HepG2 (cell line): ENCODE results near the gene PHKA2. TPM values are rescaled to one million over a fixed set of nuclear protein-coding genes. Genes with fewer than 3 reads are reported as not detected.

Source experiments
- ATAC-seq: fragments of 200-7000 bp; cut with Tn5 transposase; 3 replicates; pipeline ENCODE4 v1.9.1; 2020; ENCODE audit warnings: mild to moderate bottlenecking, moderate library complexity
- BruUV-seq: library from RNA; stranded (reverse); fragments of 400-500 nt; replicated peaks from 2 replicates; lab custom pipeline; 2021; lab: Mats Ljungman, UMichigan
- CTCF ChIA-PET: fragments of 300-600 bp; formaldehyde crosslinking; extraction: SDS; loops from one replicate; lab custom pipeline; 2021; ENCODE audit warnings: low total read pairs, inconsistent platforms, low intra/inter-chr PET ratio; lab: Yijun Ruan, JAX
- POLR2A ChIA-PET: fragments of 350-600 bp; sonication (Branson Sonifier 250); formaldehyde crosslinking; loops from one replicate; lab custom pipeline; 2020; ENCODE audit warnings: antibody characterized with exemption, inconsistent platforms; lab: Yijun Ruan, JAX
- DNase-seq: peaks from one replicate; pipeline ENCODE4 v3.0.0-alpha.2; 2015; ENCODE audit warnings: low spot score
- FAIRE-seq: peaks from 3 replicates; lab custom pipeline; 2011; peaks lifted over from hg19 to GRCh38; lab: Jason Lieb, UNC
- H2AFZ ChIP-seq: one replicate; pipeline ENCODE4 v1.6.1; 2011; ENCODE audit warnings: low read length, inconsistent platforms
- H3K27ac ChIP-seq: fragments of 300-600 bp; 3 replicates; pipeline ENCODE4 v1.8.0; 2011; ENCODE audit warnings: mixed run types, mild to moderate bottlenecking, mixed read lengths, low read length, inconsistent platforms; ENCODE audit not compliant: insufficient read depth; ENCODE audit errors: extremely low read length
- H3K27me3 ChIP-seq, 2 experiments: fragments of 200-600 bp in 1 of 2; 2 replicates in 1 of 2; 3 replicates in 1 of 2; pipeline versions ENCODE4 v1.6.0 to v1.8.0; 2011; ENCODE audit warnings: low read length in 2 of 2, mild to moderate bottlenecking in 2 of 2, moderate library complexity in 2 of 2, inconsistent platforms in 1 of 2; ENCODE audit not compliant: insufficient read depth in 2 of 2, control insufficient read depth in 1 of 2
- H3K36me3 ChIP-seq, 2 experiments: fragments of 200-600 bp in 1 of 2; replicated peaks in 1 of 2; 2 replicates in 1 of 2; 3 replicates in 1 of 2; pipeline versions ENCODE4 v1.5.1 to v1.8.0; 2011; ENCODE audit warnings: low read length in 2 of 2, inconsistent platforms in 1 of 2; ENCODE audit not compliant: insufficient read depth in 2 of 2, control insufficient read depth in 1 of 2
- H3K4me1 ChIP-seq: 2 replicates; pipeline ENCODE4 v1.5.1; 2012; ENCODE audit warnings: low read length, inconsistent platforms; ENCODE audit not compliant: insufficient read depth
- H3K4me2 ChIP-seq: 2 replicates; pipeline ENCODE4 v1.6.0; 2011; ENCODE audit warnings: low read depth, low read length, inconsistent platforms
- H3K4me3 ChIP-seq, 3 experiments: fragments of 200-600 bp in 1 of 3; sonication (generic), shearing (Covaris generic) in 1 of 3; replicated peaks in 1 of 3; 2 replicates each; pipeline ENCODE4 v1.5.1; 2011 to 2016; ENCODE audit warnings: low read length in 3 of 3, inconsistent platforms in 2 of 3, low read depth in 2 of 3, mild to moderate bottlenecking in 2 of 3, control low read depth in 1 of 3, mixed read lengths in 1 of 3; ENCODE audit not compliant: insufficient read depth in 1 of 3
- H3K79me2 ChIP-seq: one replicate; pipeline ENCODE4 v1.6.1; 2011; ENCODE audit warnings: low read length, inconsistent platforms; ENCODE audit not compliant: insufficient read depth
- H3K9ac ChIP-seq: 2 replicates; pipeline ENCODE4 v1.6.0; 2011; ENCODE audit warnings: mild to moderate bottlenecking, low read depth, low read length, inconsistent platforms; ENCODE audit not compliant: insufficient read depth
- H3K9me3 ChIP-seq: 2 replicates; pipeline ENCODE4 v1.5.1; 2012; ENCODE audit warnings: mild to moderate bottlenecking, low read length
- H4K20me1 ChIP-seq: 2 replicates; pipeline ENCODE4 v1.6.0; 2011; ENCODE audit warnings: inconsistent platforms, mild to moderate bottlenecking, low read length, moderate library complexity; ENCODE audit not compliant: insufficient read depth
- CBFB ChIP-seq: sonication (generic); formaldehyde crosslinking; IDR thresholded peaks from 2 replicates; pipeline ENCODE4 v1.4.0; 2020; ENCODE audit warnings: missing genetic modification reagents
- DBP ChIP-seq: sonication (generic); formaldehyde crosslinking; IDR thresholded peaks from 2 replicates; pipeline ENCODE4 v1.4.0; 2020; ENCODE audit warnings: missing genetic modification reagents; ENCODE audit errors: not compliant biosample characterization
- DZIP1 ChIP-seq: sonication (generic); formaldehyde crosslinking; IDR thresholded peaks from 2 replicates; pipeline ENCODE4 v1.5.0; 2020; ENCODE audit warnings: mild to moderate bottlenecking, missing genetic modification reagents
- MEIS2 ChIP-seq: sonication (generic); formaldehyde crosslinking; IDR thresholded peaks from 2 replicates; pipeline ENCODE4 v1.9.0; 2021; ENCODE audit warnings: mild to moderate bottlenecking, missing genetic modification reagents
- NR2F6 ChIP-seq, 2 experiments: IDR thresholded peaks; 2 replicates each; pipeline ENCODE4 v1.6.1; 2016; ENCODE audit warnings: antibody characterized with exemption in 1 of 2, mild to moderate bottlenecking in 1 of 2
- PAXIP1 ChIP-seq: sonication (generic); formaldehyde crosslinking; conservative IDR thresholded peaks from 2 replicates; pipeline ENCODE4 v1.4.0; 2020; ENCODE audit warnings: mild to moderate bottlenecking, missing genetic modification reagents, moderate library complexity
- PRDM10 ChIP-seq: sonication (generic); formaldehyde crosslinking; IDR thresholded peaks from 2 replicates; pipeline ENCODE4 v1.4.0; 2020; ENCODE audit warnings: low read depth, missing genetic modification reagents
- XRCC5 ChIP-seq: fragments of 200-400 bp; formaldehyde crosslinking; optimal IDR thresholded peaks from 2 replicates; pipeline ENCODE3; 2017; ENCODE audit warnings: mild to moderate bottlenecking, low read length
- ZNF326 ChIP-seq: sonication (generic); formaldehyde crosslinking; IDR thresholded peaks from 2 replicates; pipeline ENCODE4 v1.4.0; 2020; ENCODE audit warnings: missing genetic modification reagents, borderline replicate concordance
- ZNF883 ChIP-seq: sonication (generic); formaldehyde crosslinking; IDR thresholded peaks from 2 replicates; pipeline ENCODE4 v1.5.1; 2020; ENCODE audit warnings: mild to moderate bottlenecking, missing genetic modification reagents; ENCODE audit errors: not compliant biosample characterization
- WGBS: methylation state at CpG from one replicate; pipeline ENCODE4 v1.1.6; 2017; ENCODE audit warnings: low lambda C conversion rate; 5-methylcytosine and 5-hydroxymethylcytosine counted together
- in situ Hi-C: cut with HindIII; loops from 2 replicates; pipeline ENCODE4 v1.10.0; 2017; ENCODE audit warnings: low pct_unique_long_range_greater_than_20kb; ENCODE audit not compliant: extremely low pct_ligation_motif_present
- intact Hi-C: fragments of 100-400 bp; cut with micrococcal nuclease; formaldehyde crosslinking; loops from one replicate; pipeline ENCODE4 v1.10.0; 2022; ENCODE audit not compliant: unreplicated experiment
- polyA plus RNA-seq, 8 experiments: library from polyadenylated mRNA; depleted of rRNA in 3 of 8; stranded (reverse) in 7 of 8; unstranded in 1 of 8; fragments of >200 nt; fragmentation: Illumina TruSeq in 4 of 8; extraction: Trizol in 4 of 8; gene quantifications; 2 replicates each; pipeline versions ENCODE4 v1.2.1 to v1.2.3, GENCODE V29; 2011 to 2016; ENCODE audit warnings: low read depth in 4 of 8, missing spikeins in 1 of 8, mixed read lengths in 1 of 8; ENCODE audit not compliant: insufficient read depth in 1 of 8
- total RNA-seq, 5 experiments: library from RNA; depleted of rRNA; stranded (reverse); fragments of >200 nt; fragmentation: Illumina TruSeq; extraction: Trizol; gene quantifications; 2 replicates each; pipeline ENCODE4 v1.2.3, GENCODE V29; 2016; ENCODE audit warnings: low read depth in 1 of 5

PHKA2 gene
- total and polyA plus RNA-seq, 2 of the 13 experiments (the other 11 are each of a cell fraction or from before 2014, with no cell fraction given), result 20.5 to 273 TPM

- TF ChIP-seq PAXIP1, result peak; percentile 59
Observed at GRCh38 chrX:18980262-18980661, 3.7 kb downstream of the PHKA2 start (continued).

GRCh38 chrX:18974993-18975392, 8.9 kb downstream of the PHKA2 start:
- Histone ChIP-seq H3K36me3 (0 out of 5 replicates have a peak, but pooled peaks cover 0 to 2% of the 10 kb centered on the region in 2 experiments), H3K4me3 (no peak overlapping the region), H3K27ac (no peak overlapping the region), H3K9me3 (no peaks in the 10 kb centered on the region), H4K20me1 (peaks cover 11% of the 10 kb centered on the region; the same call in 1 of the 2 replicates), H3K4me1 (peaks cover 22% of the 10 kb centered on the region), H3K4me2 (no peak overlapping the region), H2AFZ (no peak overlapping the region), H3K9ac (no peak overlapping the region), H3K79me2 (peaks cover 58% of the 10 kb centered on the region), H3K27me3 (no peaks in the 10 kb centered on the region)
- BruUV-seq, result no TSS peak
- in situ Hi-C loops (no loop called here), intact Hi-C loops (no loop called here)
- 94% methylated on average over 7 of the region's 7 CpGs for WGBS
- ChIA-PET CTCF (no interaction called here), POLR2A (no interaction called here)
- FAIRE-seq, result no peak
- DNase-seq, result no peak
- no peak for ATAC-seq
- TF ChIP-seq ZNF883 (CRISPR knock-in tag), result no peak
- no peak for TF ChIP-seq NR2F6 (IDR thresholded peaks at IDR 0.05)
- no peak for TF ChIP-seq NR2F6 (CRISPR knock-in tag; IDR thresholded peaks at IDR 0.05)
- no peak for TF ChIP-seq MEIS2 (CRISPR knock-in tag)
- no peak for TF ChIP-seq PRDM10 (CRISPR knock-in tag)
- no peak for TF ChIP-seq DBP (CRISPR knock-in tag)
- no peak for TF ChIP-seq XRCC5
- no peak for TF ChIP-seq CBFB (CRISPR knock-in tag)
- TF ChIP-seq ZNF326 (CRISPR knock-in tag), result no peak
- no peak for TF ChIP-seq DZIP1 (CRISPR knock-in tag)
